Measurements from ENCODE around the gene COPRS. TPM values are rescaled to one million over a fixed set of nuclear protein-coding genes. Genes with fewer than 3 reads are reported as not detected.

Gene COPRS
- total and polyA plus RNA-seq, 4 donors: 15.4 to 50.6 (median 27.6) TPM

DNA sequence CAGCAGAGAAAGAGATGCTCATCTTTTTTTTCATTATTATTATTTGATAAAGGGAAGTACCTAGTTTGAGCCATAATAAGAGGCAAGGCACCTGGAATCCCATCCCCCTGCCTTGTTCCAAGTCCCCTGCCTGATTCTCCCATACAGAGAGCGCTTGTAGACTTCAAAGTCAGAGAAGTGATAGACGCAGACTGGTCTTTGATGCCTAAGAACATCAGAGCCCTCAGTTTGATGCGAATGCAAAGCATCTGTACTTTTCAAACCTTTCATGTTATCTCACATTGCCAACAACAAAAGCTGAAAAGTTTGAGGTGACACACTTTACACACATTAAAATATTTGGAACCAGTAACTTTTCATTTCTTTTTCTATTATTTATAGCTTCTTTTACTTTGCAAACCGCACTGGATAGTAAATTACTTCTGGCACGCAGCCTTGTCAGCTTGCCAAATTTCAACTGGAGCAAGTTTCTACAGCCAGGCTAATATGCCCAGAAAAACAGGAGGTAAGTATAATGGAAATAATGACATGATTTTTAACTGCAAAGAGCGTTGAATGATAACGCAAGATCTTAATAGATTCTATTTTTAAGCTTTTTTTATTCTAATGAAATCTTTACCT, 48.4 kb upstream of the COPRS start:
- TF ChIP-seq TAF1 (conservative IDR thresholded peaks at IDR 0.05): no peak
- TF ChIP-seq NR2F2 (IDR thresholded peaks at IDR 0.05): no peak
- TF ChIP-seq CTCF (IDR thresholded peaks at IDR 0.05; ENCODE audit: low read depth, low read length, missing input control): no peak
- TF ChIP-seq SP1 (IDR thresholded peaks at IDR 0.05): no peak
- TF ChIP-seq RAD21 (IDR thresholded peaks at IDR 0.05): no peak
- no peak overlapping the region for H3K4me3 ChIP-seq (ENCODE audit: low read depth in 1 of 3, low read length in 3 of 3)
- WGBS: 32% methylated on average over 7 of the region's 7 CpGs

GRCh38 chr17:31903401-31903800, 44.4 kb upstream of the COPRS start:
- H3K27ac ChIP-seq (ENCODE audit: low read depth in 1 of 2, low read length in 2 of 2): no peak overlapping the region
- H3K9me3 ChIP-seq (ENCODE audit: control insufficient read depth in 4 of 4, low read length in 3 of 4): no peaks in the 10 kb centered on the region
- no peak for DNase-seq (ENCODE audit: low spot score)
- TF ChIP-seq, protein P1, sequence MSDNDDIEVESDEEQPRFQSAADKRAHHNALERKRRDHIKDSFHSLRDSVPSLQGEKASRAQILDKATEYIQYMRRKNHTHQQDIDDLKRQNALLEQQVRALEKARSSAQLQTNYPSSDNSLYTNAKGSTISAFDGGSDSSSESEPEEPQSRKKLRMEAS (IDR thresholded peaks at IDR 0.05): no peak
- TF ChIP-seq HNF4A (conservative IDR thresholded peaks at IDR 0.05) (no peak), FOXA1 (IDR thresholded peaks at IDR 0.05) (no peak), GABPA (IDR thresholded peaks at IDR 0.05 in 1 of 2, conservative IDR thresholded peaks at IDR 0.05 in 1 of 2) (no peak), YY1 (IDR thresholded peaks at IDR 0.05) (no peak), FOXA2 (IDR thresholded peaks at IDR 0.05) (no peak), NR2F2 (IDR thresholded peaks at IDR 0.05) (no peak), REST (IDR thresholded peaks at IDR 0.05) (no peak), HNF4G (IDR thresholded peaks at IDR 0.05) (no peak), TAF1 (conservative IDR thresholded peaks at IDR 0.05) (no peak), ATF3 (IDR thresholded peaks at IDR 0.05) (no peak)
- H3K9ac ChIP-seq (ENCODE audit: low read depth in 1 of 2, low read length in 2 of 2): no peak overlapping the region
- WGBS: 97% methylated on average over 16 of the region's 16 CpGs
- H3K27me3 ChIP-seq (ENCODE audit: control insufficient read depth in 4 of 4, insufficient read depth in 4 of 4, low read length in 3 of 4): no peaks in the 10 kb centered on the region
- H3K4me3 ChIP-seq (ENCODE audit: low read depth in 1 of 3, low read length in 3 of 3): no peak overlapping the region
- peaks cover 5 to 10% (median 6%) of the 10 kb centered on the region in 4 donors for H3K4me1 ChIP-seq (ENCODE audit: control insufficient read depth in 4 of 4, insufficient read depth in 4 of 4, low read length in 3 of 4)
- H3K36me3 ChIP-seq (ENCODE audit: control insufficient read depth in 4 of 4, insufficient read depth in 3 of 4, low read depth in 1 of 4, low read length in 3 of 4): peaks cover 0 to 8% (median 2%) of the 10 kb centered on the region in 4 donors

More for the DNA sequence above, 48.4 kb upstream of the COPRS start:
- Histone ChIP-seq H3K36me3 (ENCODE audit: control insufficient read depth in 4 of 4, insufficient read depth in 3 of 4, low read depth in 1 of 4, low read length in 3 of 4) (no peaks in the 10 kb centered on the region), H3K27ac (ENCODE audit: low read depth in 1 of 2, low read length in 2 of 2) (no peak overlapping the region), H3K27me3 (ENCODE audit: control insufficient read depth in 4 of 4, insufficient read depth in 4 of 4, low read length in 3 of 4) (no peaks in the 10 kb centered on the region), H3K4me1 (ENCODE audit: control insufficient read depth in 4 of 4, insufficient read depth in 4 of 4, low read length in 3 of 4) (no peaks in the 10 kb centered on the region), H3K9ac (ENCODE audit: low read depth in 1 of 2, low read length in 2 of 2) (no peak overlapping the region), H3K9me3 (ENCODE audit: control insufficient read depth in 4 of 4, low read length in 3 of 4) (no peaks in the 10 kb centered on the region)
- no peak for DNase-seq (ENCODE audit: low spot score)

Data from liver (tissue), 9 donors.